ENCODE data around the gene PRLR. TPM values are rescaled to one million over a fixed set of nuclear protein-coding genes. Genes with fewer than 3 reads are reported as not detected.

PRLR gene
- total RNA-seq, 1 donor from 2014 or later = 3.2 TPM

GRCh38 chr5:35004771-35005170, 225.5 kb downstream of the PRLR start:
- ATAC-seq (no peak), DNase-seq (no peak)
- H3K27ac ChIP-seq = no peak overlapping the region
- no peak overlapping the region for H3K4me3 ChIP-seq
- H3K36me3 ChIP-seq = no peaks in the 10 kb centered on the region
- H3K27me3 ChIP-seq (ENCODE audit: low read depth) = no peaks in the 10 kb centered on the region
- H3K4me1 ChIP-seq = no peaks in the 10 kb centered on the region
- intact Hi-C loops (cut with DNase I) = no loop called here
- no peak for TF ChIP-seq CTCF (IDR thresholded peaks at IDR 0.05)
- no peaks in the 10 kb centered on the region for H3K9me3 ChIP-seq

- ATAC-seq (no peak), DNase-seq (no peak)
- H3K27ac ChIP-seq = no peak overlapping the region
- H3K36me3 ChIP-seq = no peaks in the 10 kb centered on the region
- no peaks in the 10 kb centered on the region for H3K4me1 ChIP-seq
- H3K9me3 ChIP-seq = no peaks in the 10 kb centered on the region
- intact Hi-C loops (cut with DNase I) = no loop called here
- H3K4me3 ChIP-seq = no peak overlapping the region
- no peak for TF ChIP-seq CTCF (IDR thresholded peaks at IDR 0.05)
- H3K27me3 ChIP-seq (ENCODE audit: low read depth) = no peaks in the 10 kb centered on the region
Observed at GRCh38 chr5:35004200-35004599, 226.1 kb downstream of the PRLR start.

- H3K4me1 ChIP-seq = no peaks in the 10 kb centered on the region
- peak; percentile 91 for TF ChIP-seq CTCF (IDR thresholded peaks at IDR 0.05)
- H3K9me3 ChIP-seq = no peaks in the 10 kb centered on the region
- peak; percentile 49 for DNase-seq
- no peak overlapping the region for H3K4me3 ChIP-seq
- H3K36me3 ChIP-seq = no peaks in the 10 kb centered on the region
- intact Hi-C loops (cut with DNase I) = no loop called here
- H3K27ac ChIP-seq = no peak overlapping the region
- ATAC-seq = peak; percentile 74 to 79
- H3K27me3 ChIP-seq (ENCODE audit: low read depth) = no peaks in the 10 kb centered on the region
Observed at GRCh38 chr5:35003018-35003957, 227.0 kb downstream of the PRLR start.

- H3K4me3 ChIP-seq = no peak overlapping the region
- H3K9me3 ChIP-seq = no peaks in the 10 kb centered on the region
- no peak for TF ChIP-seq CTCF (IDR thresholded peaks at IDR 0.05)
- no peak for ATAC-seq
- H3K36me3 ChIP-seq = no peaks in the 10 kb centered on the region
- no peaks in the 10 kb centered on the region for H3K4me1 ChIP-seq
- H3K27me3 ChIP-seq (ENCODE audit: low read depth) = no peaks in the 10 kb centered on the region
- no peak for DNase-seq
- H3K27ac ChIP-seq = no peak overlapping the region
- intact Hi-C loops (cut with DNase I) = no loop called here
Observed at GRCh38 chr5:35002459-35002858, 227.8 kb downstream of the PRLR start.

- H3K9me3 ChIP-seq = no peaks in the 10 kb centered on the region
- intact Hi-C loops (cut with DNase I) = no loop called here
- no peak overlapping the region for H3K27ac ChIP-seq
- TF ChIP-seq CTCF (IDR thresholded peaks at IDR 0.05) = no peak
- no peak overlapping the region for H3K4me3 ChIP-seq
- DNase-seq (no peak), ATAC-seq (no peak)
- no peaks in the 10 kb centered on the region for H3K4me1 ChIP-seq
- H3K27me3 ChIP-seq (ENCODE audit: low read depth) = no peaks in the 10 kb centered on the region
- no peaks in the 10 kb centered on the region for H3K36me3 ChIP-seq
Observed at GRCh38 chr5:35001842-35002241, 228.4 kb downstream of the PRLR start.

Other genes starting within 250 kb of the PRLR start
- not detected for gene AGXT2, start 182.5 kb downstream of the PRLR start, total RNA-seq

Measured in lower lobe of right lung (tissue), 2 donors.